ENCODE measurements around the gene FHL2.

DNA sequence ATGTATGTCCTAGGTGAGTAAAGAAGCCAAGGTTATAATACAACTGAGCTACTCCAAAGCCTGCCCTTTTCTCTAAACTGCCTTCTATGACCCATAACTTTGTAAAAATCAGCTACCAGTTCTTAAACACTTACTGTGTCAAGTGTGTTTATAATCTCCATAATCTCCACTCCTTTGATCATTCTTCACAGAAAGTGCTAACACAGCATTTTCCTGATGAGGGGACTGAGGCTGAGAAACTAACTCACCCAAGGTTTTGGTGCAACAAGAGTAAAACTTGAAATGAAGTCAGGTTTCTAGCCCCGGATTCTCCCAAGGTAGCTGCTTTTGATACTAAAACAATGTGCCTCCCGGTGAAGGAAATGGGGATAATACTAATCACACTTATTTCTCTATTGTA lies 63.4 kb downstream of the FHL2 start:
- TF ChIP-seq POLR2A (IDR thresholded peaks at IDR 0.05; ENCODE audit: low read length) (no peak), GATA1 (IDR thresholded peaks at IDR 0.05; ENCODE audit: low read depth, low read length) (no peak)

Data from erythroblast (primary cell).